ENCODE results near the gene LGALS16. TPM values are rescaled to one million over a fixed set of nuclear protein-coding genes. Genes with fewer than 3 reads are reported as not detected.

Gene LGALS16
- total and polyA plus RNA-seq, 10 of the 15 experiments (the other 5 are each of a cell fraction or from before 2014, with no cell fraction given), result not detected

- TF ChIP-seq ZBTB40 (IDR thresholded peaks at IDR 0.05; ENCODE audit: borderline replicate concordance) (0 out of 2 replicates have a peak, but pooled peaks have one; percentile 15), CREM (IDR thresholded peaks at IDR 0.05; ENCODE audit: low read depth) (no peak), SP1 (IDR thresholded peaks at IDR 0.05; ENCODE audit: low read depth, low read length) (no peak), CHD4 (IDR thresholded peaks at IDR 0.05) (0 out of 2 replicates have a peak, but pooled peaks have one; percentile 31), ETV6 (conservative IDR thresholded peaks at IDR 0.05 in 1 of 2, IDR thresholded peaks at IDR 0.05 in 1 of 2; ENCODE audit: borderline replicate concordance in 1 of 2, low read depth in 1 of 2) (no peak), POLR2AphosphoS5 (IDR thresholded peaks at IDR 0.05; ENCODE audit: low read length) (peak; percentile 69), MAX (IDR thresholded peaks at IDR 0.05; ENCODE audit: low read depth, low read length) (no peak; the same call in 1 of the 2 replicates), RAD21 (IDR thresholded peaks at IDR 0.05; ENCODE audit: insufficient read depth, low read depth, low read length) (0 out of 2 replicates have a peak, but pooled peaks have one; percentile 1)
These were observed 24.1 kb downstream of the LGALS16 start (continued) for GRCh38 chr19:39679791-39680168.

Measured in GM12878 (cell line).